Epidermal melanocyte (primary cell): ENCODE data around the gene HDAC1.
"Not testable (repeated sequence)": the region's sequence is repeated elsewhere in the genome, so short reads cannot be mapped to it uniquely, and the experiment has no call there.

Experiments
- DNase-seq: peaks from one replicate; pipeline ENCODE4 v3.0.0; 2011; ENCODE audit warnings: low spot score; ENCODE audit not compliant: insufficient read length

The HDAC1 gene

DNA sequence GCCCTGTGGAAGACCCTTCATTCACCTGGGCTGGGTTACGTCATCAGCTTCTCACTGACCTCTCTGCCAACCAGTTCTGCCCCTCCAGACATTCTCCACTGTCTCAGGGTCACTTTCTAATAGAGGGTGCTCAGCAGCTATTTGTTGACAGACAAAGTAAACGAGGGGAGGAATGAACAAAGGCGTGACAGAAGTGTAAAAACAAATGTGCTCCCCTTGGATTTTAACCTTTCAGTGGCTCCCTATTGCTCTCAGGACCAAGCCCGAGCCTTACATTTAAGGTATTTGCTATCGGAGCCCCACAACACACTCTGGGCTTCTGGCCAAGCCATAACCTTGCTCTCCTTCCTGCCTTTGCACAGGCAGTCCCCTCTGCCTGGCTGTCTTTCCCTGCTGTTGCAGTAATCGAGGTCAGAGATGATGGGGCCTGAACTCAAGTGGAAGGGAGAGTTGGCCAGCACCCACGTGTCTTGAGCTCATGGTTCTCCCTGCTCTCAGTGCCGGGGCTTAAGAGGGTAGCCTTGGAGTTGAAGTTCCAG lies 53.5 kb downstream of the HDAC1 start:
- DNase-seq, result no peak

GRCh38 chr1:32346532-32347157 lies 54.8 kb downstream of the HDAC1 start:
- no peak for DNase-seq

DNA sequence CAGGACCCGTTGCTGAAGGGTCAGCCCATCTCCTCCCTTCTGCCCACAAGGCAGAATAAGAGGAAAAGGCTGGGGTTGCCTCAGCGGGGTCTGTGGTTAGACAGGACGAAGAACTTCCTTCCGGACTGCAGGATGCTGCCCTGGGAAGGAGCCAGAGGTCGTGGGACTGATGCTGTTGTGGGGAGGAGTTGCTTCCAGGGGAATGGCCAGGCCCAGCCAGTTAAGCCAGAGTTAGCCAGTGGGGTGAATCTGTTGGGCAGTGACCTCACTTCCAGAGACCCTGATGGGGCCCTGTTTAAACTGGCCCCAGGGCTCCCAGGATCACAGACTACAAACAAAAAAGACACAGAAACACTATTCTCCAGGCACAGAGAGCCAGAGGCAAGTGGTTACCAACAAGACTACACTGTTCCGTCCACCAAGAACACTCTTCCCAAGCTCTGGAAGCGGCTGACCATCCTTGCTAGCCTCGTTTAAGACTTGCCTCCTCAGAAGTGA lies 57.4 kb downstream of the HDAC1 start:
- peak; percentile 50 for DNase-seq

DNA sequence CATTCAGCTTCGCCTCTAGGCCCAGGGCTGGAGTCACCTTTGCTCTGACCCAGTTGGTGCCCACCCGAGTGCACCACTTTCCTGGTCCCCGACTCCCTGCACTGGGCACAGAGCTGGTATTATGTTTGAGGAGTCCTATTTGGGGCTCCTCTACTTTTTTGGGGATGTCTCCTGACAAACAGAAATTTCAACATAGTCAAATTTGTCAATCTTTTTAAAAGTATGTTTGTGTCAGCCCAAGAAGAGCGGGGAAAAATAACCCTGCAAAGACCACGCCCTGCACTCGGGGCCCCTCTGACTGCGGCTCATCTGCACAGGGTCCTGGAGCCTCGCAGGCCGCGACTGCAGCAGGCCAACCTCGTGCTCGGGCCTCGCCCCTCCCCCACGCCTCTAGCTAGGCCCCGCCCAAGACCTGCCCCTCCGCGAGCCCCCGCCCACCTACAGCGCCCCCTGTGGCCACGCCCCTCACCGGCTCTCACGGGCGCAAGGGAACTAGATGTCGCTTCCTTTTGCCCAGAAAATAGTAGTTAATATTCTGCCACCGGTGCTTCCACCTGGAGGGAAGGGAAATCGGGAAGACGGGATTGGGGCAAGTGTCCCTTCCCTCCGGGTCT lies 59.0 kb downstream of the HDAC1 start:
- no peak for DNase-seq

DNA sequence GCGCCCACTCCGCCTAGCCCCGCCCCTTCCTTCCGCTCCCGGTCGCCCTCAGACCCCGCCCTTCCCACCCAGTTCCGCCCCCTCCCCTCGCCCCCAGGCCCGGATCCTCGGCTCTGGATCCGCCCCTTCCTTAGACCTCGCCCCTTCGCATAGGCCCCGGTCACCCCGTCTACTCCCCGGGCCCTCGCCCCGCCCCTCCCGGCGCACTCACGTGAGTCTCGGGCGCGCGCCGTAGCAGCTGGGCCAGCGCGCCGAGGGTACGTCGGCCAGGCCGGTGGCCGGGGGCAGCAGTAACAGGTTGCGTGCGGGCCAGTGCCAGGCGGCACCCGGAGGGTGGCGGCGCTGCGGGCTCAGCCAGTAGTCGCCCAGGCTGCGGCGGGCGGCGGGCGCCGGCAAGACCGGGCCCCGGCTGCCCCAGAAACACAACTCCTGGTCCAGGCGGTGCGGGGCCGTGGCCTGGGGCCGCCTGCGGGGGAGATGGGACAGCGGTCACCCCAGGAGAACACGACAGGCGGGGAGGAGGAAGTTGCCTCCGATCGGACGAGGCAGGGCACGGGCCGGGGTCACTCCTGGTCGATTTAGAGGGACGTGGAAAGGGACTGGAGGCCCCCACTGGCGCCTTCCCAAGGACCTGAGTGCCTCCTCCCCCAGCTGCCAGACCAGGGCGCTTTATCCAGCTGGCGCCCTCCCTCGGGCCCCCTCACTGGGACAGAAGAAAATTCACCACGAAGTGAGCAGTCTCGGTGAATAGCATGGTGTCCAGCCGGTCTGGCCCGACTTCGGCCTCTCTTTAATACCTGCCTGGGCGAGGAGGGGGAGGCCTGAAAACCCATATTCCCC lies 59.7 kb downstream of the HDAC1 start:
- peak; percentile 79 for DNase-seq

DNA sequence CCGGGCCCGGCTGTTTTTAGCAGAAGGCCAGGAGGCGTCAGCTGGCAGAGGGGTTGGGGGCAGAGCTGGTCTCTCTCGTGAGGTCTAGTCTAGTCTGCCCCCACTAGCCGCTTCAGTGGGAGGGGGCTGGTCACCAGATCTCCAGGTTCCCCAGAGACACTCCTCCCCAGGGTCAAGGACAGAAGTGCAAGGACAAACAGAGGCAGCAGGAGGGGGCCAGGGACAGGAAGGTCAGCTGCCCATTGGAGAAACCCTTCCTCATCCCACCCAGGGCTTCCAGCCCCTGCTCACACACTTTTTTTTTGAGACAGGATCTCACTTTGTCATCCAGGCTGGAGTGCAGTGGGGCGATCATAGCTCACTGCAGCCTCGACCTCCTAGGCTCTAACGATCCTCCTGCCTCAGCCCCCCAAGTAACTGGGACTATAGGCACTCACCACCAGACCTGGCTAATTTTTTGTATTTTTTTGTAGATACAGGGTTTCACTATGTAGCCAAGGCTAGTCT lies 60.4 kb downstream of the HDAC1 start:
- DNase-seq, result no peak

DNA sequence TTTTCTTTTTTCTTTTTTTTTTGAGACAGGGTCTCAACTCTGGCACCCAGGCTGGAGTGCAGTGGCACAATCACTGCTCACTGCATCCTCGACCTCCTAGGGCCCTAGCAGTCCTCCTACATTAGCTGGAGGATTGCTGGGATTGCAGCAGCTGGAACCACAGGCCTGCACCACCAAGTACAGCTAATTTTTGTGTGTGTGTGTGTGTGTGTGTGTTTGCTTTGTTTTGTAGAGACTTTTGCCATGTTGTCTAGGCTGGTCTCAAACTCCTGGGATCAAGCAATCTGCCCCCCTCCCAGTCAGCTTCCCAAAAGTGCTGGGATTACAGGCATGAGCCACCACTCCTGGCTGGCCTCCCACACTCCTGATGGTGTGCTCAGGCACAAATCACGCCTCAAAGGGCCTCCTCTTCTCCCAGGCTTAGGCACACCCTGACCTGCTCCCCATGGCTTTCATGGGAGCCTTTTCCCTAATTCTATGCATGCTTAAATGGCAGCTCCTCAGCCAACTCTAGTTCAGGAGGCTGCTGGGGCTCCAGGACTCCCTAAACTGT lies 61.0 kb downstream of the HDAC1 start:
- no peak for DNase-seq

DNA sequence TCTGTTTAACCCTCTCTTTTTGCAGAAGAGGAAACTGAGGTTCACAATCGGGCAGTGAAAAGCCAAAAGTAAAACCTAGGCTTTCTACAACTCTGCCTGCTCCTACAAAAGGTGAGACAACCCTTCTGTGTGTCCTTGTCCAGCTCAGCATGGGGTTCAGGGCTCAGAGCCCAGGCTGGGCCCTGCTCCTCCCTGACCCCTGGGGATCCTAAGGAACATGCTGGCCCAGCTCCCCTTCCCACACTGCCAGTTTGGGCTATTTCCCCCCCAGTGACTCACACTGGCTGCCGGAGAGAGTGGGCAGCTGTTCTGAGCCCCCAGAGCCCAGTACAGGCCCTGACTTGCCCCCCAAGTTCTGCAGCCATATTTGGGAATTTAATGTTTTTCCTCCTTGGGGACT lies 61.5 kb downstream of the HDAC1 start:
- DNase-seq, result no peak

DNA sequence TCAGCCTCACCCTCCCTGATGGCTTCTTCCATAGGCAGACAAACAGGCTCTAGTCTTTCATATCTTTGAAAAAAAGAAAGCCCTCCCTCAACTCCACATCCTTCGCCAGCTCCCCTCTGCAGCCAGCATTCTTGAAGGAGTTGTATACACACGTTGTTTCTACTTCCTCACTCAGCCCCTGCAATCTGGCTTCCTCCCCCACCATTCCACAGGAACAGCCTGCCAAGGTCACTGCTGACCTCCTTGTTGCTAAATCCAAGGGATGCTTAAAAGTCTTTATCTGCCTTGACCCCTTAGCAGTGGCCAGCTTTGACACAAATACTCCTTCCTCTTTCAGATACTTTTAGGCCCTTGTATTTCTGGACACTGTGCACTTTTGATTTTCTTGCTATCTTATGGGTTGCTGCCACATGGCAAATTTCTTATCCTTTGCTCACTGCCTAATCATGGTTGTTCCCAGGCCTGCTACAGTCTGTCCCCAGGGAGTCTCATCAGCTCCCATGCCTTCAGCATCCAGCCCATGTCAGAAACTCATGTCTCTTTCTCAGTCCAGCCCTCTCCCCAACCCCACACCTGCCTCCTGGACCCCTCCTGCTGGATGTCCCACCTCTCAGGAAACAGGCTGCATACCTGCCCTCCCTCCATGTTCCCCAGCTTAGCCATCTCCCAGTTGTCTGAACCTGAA lies 62.1 kb downstream of the HDAC1 start:
- DNase-seq, result peak; percentile 11

GRCh38 chr1:32355778-32356177 lies 63.9 kb downstream of the HDAC1 start:
- not testable (repeated sequence) for DNase-seq

DNA sequence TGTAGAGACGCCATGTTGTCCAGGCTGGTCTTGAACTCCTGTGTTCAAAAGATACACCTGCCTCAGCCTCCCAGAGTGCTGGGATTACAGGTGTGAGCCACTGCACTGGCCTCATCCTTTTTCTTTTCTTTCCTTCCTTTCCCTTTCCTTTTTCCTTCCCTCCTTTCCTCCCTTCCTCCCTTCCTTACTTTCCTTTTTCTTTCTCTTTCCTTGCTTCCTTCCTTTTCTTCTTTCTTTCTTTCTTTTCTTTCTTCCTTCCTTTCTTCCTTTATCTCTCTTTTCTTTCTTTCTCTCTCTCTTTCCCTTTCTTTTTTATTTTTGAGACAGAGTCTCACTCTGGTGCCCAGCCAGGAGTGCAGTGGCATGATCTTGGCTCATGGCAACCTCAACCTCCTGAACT lies 64.6 kb downstream of the HDAC1 start:
- DNase-seq, result no peak

- DNase-seq, result no peak
Measured at GRCh38 chr1:32357614-32358013, 65.7 kb downstream of the HDAC1 start.

GRCh38 chr1:32358435-32358834 lies 66.6 kb downstream of the HDAC1 start:
- peak; percentile 5 for DNase-seq

- no peak for DNase-seq
Measured at GRCh38 chr1:32361308-32361673, 69.4 kb downstream of the HDAC1 start.

- DNase-seq, result peak; percentile 34
Measured at GRCh38 chr1:32361674-32362473, 70.0 kb downstream of the HDAC1 start.

DNA sequence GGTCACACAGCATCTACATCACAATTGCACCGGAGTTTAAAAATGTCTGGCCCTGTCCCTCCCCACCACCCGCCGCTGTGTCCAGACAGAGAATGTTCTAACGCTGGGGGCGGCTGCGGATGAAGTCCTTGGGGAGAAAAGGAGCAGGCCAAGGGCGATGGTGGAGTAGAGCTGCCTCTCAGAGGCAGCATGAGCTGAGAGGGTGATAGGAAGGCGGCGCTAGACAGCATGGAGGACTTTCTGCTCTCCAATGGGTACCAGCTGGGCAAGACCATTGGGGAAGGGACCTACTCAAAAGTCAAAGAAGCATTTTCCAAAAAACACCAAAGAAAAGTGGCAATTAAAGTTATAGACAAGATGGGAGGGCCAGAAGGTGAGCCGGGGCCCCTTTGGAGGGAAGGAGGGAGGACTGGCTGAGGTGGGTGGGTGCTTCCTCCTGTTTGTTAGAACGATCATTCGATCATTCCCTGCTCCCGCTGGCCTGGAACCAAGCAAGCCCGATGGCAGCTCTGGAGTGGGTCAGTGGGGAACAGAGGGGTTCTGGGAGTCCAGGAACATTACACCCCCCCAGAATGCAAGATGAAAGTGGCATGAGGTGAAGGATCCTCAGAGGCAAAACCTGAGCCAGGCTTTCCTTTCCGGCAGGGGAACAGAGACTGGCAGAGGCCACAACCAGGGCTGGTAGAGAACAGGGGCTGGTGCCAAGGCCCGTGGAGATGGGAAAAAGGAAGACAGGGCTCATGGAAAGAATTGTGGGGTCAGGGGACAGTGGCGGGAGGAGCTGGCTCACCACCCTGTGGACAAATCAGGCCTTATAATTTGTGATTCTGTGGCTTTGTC lies 70.8 kb downstream of the HDAC1 start, which contains the start of the genes FAM229A and TSSK3:
FAM229A (minus strand) TSS at position 12 of the 840 bp plus-strand sequence. CDS start 394 bp downstream, outside the sequence.
TSSK3 (plus strand) TSS at position 66 of the 840 bp plus-strand sequence; CDS start at position 229, 163 bp downstream.
- DNase-seq, result peak; percentile 9

DNA sequence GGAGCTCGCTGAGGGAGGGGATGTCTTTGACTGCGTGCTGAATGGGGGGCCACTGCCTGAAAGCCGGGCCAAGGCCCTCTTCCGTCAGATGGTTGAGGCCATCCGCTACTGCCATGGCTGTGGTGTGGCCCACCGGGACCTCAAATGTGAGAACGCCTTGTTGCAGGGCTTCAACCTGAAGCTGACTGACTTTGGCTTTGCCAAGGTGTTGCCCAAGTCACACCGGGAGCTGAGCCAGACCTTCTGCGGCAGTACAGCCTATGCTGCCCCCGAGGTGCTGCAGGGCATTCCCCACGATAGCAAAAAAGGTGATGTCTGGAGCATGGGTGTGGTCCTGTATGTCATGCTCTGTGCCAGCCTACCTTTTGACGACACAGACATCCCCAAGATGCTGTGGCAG lies 71.8 kb downstream of the HDAC1 start:
- no peak for DNase-seq

GRCh38 chr1:32364836-32365235 lies 73.0 kb downstream of the HDAC1 start:
- no peak for DNase-seq

DNA sequence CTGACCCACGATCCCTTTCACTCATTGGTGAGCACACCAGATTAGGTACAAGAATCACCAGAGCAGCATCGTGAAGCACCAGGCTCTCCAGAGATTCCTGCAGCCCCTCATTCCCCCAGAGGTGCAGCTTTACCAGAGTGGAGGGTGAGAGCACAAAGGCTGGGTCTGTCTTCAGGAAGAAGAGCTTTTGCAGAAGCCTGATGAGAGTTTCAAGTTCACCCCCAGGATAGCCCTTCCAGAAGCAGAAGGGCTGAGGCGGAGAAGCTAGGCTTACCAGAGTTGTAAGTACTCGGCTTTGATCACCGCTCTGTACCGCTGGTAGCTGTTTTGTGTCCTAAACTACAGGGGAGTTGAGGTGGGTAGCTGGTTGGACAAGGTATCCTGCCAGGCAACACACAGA lies 73.6 kb downstream of the HDAC1 start:
- no peak for DNase-seq
